ENCODE measurements around the gene HSBP1L1. TPM values are rescaled to one million over a fixed set of nuclear protein-coding genes. Genes with fewer than 3 reads are reported as not detected.

Gene HSBP1L1
- total RNA-seq, 1 donor from 2014 or later = not detected

- Mint-ChIP-seq H3K4me3 (ENCODE audit: unreplicated experiment) (no peak overlapping the region), H3K27me3 (ENCODE audit: unreplicated experiment) (peaks cover 3% of the 10 kb centered on the region), H3K27ac (ENCODE audit: unreplicated experiment) (no peak overlapping the region), H3K4me1 (ENCODE audit: low read depth, unreplicated experiment) (no peaks in the 10 kb centered on the region), H3K36me3 (ENCODE audit: unreplicated experiment) (peaks cover 54% of the 10 kb centered on the region), H3K9me3 (ENCODE audit: unreplicated experiment) (peaks cover 16% of the 10 kb centered on the region)
- no peak for TF ChIP-seq CTCF (IDR thresholded peaks at IDR 0.05; ENCODE audit: partially characterized antibody, unreplicated experiment)
- DNase-seq = no peak
Measured at GRCh38 chr18:80012714-80013113, 48.3 kb downstream of the HSBP1L1 start.

Other genes starting within 250 kb of the HSBP1L1 start
- 1.6 TPM for gene KCNG2, start 166.7 kb upstream of the HSBP1L1 start, total RNA-seq (ENCODE audit: unreplicated experiment)
- 56.6 TPM for gene SLC66A2, start 13.0 kb upstream of the HSBP1L1 start, total RNA-seq (ENCODE audit: unreplicated experiment)
- 104 TPM for gene TXNL4A, start 23.9 kb downstream of the HSBP1L1 start, total RNA-seq (ENCODE audit: unreplicated experiment)
- gene RBFA, start 69.8 kb downstream of the HSBP1L1 start, total RNA-seq (ENCODE audit: unreplicated experiment) = 94.6 TPM
- gene ADNP2, start 144.6 kb downstream of the HSBP1L1 start, total RNA-seq (ENCODE audit: unreplicated experiment) = 31.0 TPM